ENCODE results near the gene COX6B1.
"Not testable (repeated sequence)": the region's sequence is repeated elsewhere in the genome, so short reads cannot be mapped to it uniquely, and the experiment has no call there.

Gene COX6B1

DNA sequence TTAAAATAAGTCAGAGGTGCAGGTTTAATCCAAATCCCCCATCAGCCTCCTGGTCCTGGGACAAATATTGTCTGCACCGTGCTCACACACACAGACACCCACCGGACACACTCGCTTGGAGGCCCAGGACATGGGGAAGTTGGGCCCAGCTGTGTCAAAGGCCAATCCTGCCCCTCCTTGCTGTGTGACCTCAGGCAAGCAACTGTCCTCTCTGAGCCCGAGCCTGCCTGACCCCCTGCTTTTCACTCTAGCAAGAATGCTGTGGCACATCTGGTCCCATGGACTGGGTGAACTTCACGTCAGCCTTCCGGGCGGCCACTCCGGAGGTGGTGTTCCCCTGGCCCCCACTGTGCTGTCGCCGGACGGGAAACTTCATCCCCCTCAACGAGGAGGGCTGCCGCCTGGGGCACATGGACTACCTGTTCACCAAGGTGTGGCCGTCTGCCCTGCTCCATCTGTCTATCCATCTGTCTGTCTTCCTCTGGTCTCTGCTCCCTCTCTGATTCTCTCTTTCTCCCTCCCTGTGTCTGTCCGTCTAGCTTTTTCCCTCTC lies 27.5 kb downstream of the COX6B1 start:
- H3K27ac ChIP-seq (ENCODE audit: low read length), result no peak overlapping the region
- DNase-seq, result no peak
- no peaks in the 10 kb centered on the region for H3K36me3 ChIP-seq (ENCODE audit: insufficient read depth, low read length)
- no peak overlapping the region for H3K9ac ChIP-seq (ENCODE audit: low read depth, low read length)
- ATAC-seq (ENCODE audit: insufficient read depth, low read depth), result no peak
- TF ChIP-seq, protein P1, sequence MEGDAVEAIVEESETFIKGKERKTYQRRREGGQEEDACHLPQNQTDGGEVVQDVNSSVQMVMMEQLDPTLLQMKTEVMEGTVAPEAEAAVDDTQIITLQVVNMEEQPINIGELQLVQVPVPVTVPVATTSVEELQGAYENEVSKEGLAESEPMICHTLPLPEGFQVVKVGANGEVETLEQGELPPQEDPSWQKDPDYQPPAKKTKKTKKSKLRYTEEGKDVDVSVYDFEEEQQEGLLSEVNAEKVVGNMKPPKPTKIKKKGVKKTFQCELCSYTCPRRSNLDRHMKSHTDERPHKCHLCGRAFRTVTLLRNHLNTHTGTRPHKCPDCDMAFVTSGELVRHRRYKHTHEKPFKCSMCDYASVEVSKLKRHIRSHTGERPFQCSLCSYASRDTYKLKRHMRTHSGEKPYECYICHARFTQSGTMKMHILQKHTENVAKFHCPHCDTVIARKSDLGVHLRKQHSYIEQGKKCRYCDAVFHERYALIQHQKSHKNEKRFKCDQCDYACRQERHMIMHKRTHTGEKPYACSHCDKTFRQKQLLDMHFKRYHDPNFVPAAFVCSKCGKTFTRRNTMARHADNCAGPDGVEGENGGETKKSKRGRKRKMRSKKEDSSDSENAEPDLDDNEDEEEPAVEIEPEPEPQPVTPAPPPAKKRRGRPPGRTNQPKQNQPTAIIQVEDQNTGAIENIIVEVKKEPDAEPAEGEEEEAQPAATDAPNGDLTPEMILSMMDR (IDR thresholded peaks at IDR 0.05; ENCODE audit: borderline replicate concordance, extremely low read depth, low read length, poor library complexity, severe bottlenecking), result no peak
- TF ChIP-seq EZH2 (IDR thresholded peaks at IDR 0.05; ENCODE audit: borderline replicate concordance, low read depth, low read length, severe bottlenecking), result no peak
- no peaks in the 10 kb centered on the region for H4K20me1 ChIP-seq (ENCODE audit: insufficient read depth, low read length)
- no peak overlapping the region for H3K4me3 ChIP-seq (ENCODE audit: low read depth in 1 of 2, low read length in 2 of 2)
- H3K79me2 ChIP-seq (ENCODE audit: insufficient read depth, low read length), result no peaks in the 10 kb centered on the region
- H3K27me3 ChIP-seq (ENCODE audit: insufficient read depth, low read length, poor library complexity), result no peaks in the 10 kb centered on the region
- no peaks in the 10 kb centered on the region for H3K4me1 ChIP-seq (ENCODE audit: insufficient read depth, low read length)
- no peak overlapping the region for H2AFZ ChIP-seq (ENCODE audit: low read depth, low read length)
- H3K4me2 ChIP-seq (ENCODE audit: insufficient read depth, low read length), result no peak overlapping the region
- no peaks in the 10 kb centered on the region for H3K9me3 ChIP-seq (ENCODE audit: insufficient read depth, low read length, severe bottlenecking)

DNA sequence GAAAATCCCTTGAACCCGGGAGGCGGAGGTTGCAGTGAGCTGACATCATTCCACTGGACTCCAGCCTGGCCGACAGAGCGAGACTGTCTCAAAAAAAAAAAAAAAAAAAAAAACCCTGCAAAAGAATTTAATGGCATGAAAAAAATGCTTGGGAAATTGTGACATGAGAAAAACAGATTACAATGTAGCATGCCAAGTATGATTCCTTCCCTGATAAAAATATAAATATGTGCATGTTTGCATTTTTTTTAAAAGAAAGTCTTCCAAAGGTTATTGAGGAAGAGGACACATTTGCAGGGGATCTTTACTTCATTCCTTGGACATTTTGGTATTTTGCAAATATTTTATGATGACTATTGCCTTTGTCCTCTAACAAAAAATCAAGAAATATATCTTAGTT lies 41.7 kb downstream of the COX6B1 start:
- peaks cover 8% of the 10 kb centered on the region for H3K4me1 ChIP-seq (ENCODE audit: insufficient read depth, low read length)
- ATAC-seq (ENCODE audit: insufficient read depth, low read depth), result no peak
- H3K79me2 ChIP-seq (ENCODE audit: insufficient read depth, low read length), result no peaks in the 10 kb centered on the region
- H3K36me3 ChIP-seq (ENCODE audit: insufficient read depth, low read length), result no peaks in the 10 kb centered on the region
- H3K4me2 ChIP-seq (ENCODE audit: insufficient read depth, low read length), result no peak overlapping the region
- H3K27ac ChIP-seq (ENCODE audit: low read length), result no peak overlapping the region
- no peak for DNase-seq
- TF ChIP-seq, protein P1 (IDR thresholded peaks at IDR 0.05; ENCODE audit: borderline replicate concordance, extremely low read depth, low read length, poor library complexity, severe bottlenecking), result no peak
- no peak for TF ChIP-seq EZH2 (IDR thresholded peaks at IDR 0.05; ENCODE audit: borderline replicate concordance, low read depth, low read length, severe bottlenecking)
- no peak overlapping the region for H2AFZ ChIP-seq (ENCODE audit: low read depth, low read length)
- H4K20me1 ChIP-seq (ENCODE audit: insufficient read depth, low read length), result no peaks in the 10 kb centered on the region
- H3K27me3 ChIP-seq (ENCODE audit: insufficient read depth, low read length, poor library complexity), result no peaks in the 10 kb centered on the region
- no peak overlapping the region for H3K4me3 ChIP-seq (ENCODE audit: low read depth in 1 of 2, low read length in 2 of 2)
- no peaks in the 10 kb centered on the region for H3K9me3 ChIP-seq (ENCODE audit: insufficient read depth, low read length, severe bottlenecking)
- no peak overlapping the region for H3K9ac ChIP-seq (ENCODE audit: low read depth, low read length)

DNA sequence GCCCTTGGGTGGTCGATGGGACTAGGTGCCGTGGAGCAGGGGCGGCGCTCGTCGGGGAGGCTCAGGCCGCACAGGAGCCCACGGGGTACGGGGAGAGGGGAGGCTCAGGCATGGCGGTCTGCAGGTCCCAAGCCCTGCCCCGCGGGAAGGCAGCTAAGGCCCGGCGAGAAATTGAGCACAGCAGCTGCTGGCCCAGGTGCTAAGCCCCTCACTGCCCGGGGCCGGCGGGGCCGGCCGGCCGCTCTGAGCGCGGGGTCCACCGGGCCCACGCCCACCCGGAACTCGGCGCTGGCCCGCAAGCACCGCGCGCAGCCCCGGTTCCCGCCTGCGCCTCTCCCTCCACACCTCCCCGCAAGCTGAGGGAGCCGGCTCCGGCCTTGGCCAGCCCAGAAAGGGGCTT lies 43.0 kb downstream of the COX6B1 start:
- not testable (repeated sequence) for H3K27ac ChIP-seq (ENCODE audit: low read length); H4K20me1 ChIP-seq (ENCODE audit: insufficient read depth, low read length)

DNA sequence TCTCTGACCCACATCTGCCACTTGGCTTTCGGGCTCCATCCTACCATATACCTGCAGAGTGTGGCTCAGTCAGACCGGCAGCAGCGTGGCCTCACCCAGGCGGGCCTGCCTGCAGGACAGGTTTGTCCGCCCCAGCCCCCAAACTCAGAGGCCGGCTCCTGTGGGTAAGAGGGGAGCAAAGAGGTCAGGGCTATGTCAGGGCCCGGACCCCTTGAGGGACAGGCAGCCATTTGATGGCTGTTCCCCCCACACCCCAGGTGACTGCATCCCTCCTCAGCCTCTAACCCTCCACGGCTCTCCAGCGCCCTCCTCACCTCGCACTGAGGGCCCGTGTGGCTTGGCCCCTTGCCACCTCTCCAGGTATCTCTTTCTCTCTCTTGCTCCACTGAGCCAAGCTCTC lies 43.9 kb downstream of the COX6B1 start:
- Histone ChIP-seq H3K9ac (ENCODE audit: low read depth, low read length) (no peak overlapping the region), H3K4me1 (ENCODE audit: insufficient read depth, low read length) (peaks cover 8% of the 10 kb centered on the region), H3K9me3 (ENCODE audit: insufficient read depth, low read length, severe bottlenecking) (no peaks in the 10 kb centered on the region), H3K36me3 (ENCODE audit: insufficient read depth, low read length) (no peaks in the 10 kb centered on the region), H3K4me3 (ENCODE audit: low read depth in 1 of 2, low read length in 2 of 2) (no peak overlapping the region), H3K27ac (ENCODE audit: low read length) (no peak overlapping the region), H4K20me1 (ENCODE audit: insufficient read depth, low read length) (no peaks in the 10 kb centered on the region), H3K27me3 (ENCODE audit: insufficient read depth, low read length, poor library complexity) (no peaks in the 10 kb centered on the region), H2AFZ (ENCODE audit: low read depth, low read length) (no peak overlapping the region), H3K4me2 (ENCODE audit: insufficient read depth, low read length) (no peak overlapping the region), H3K79me2 (ENCODE audit: insufficient read depth, low read length) (no peaks in the 10 kb centered on the region)
- DNase-seq (no peak), ATAC-seq (ENCODE audit: insufficient read depth, low read depth) (no peak)
- TF ChIP-seq, protein P1 (IDR thresholded peaks at IDR 0.05; ENCODE audit: borderline replicate concordance, extremely low read depth, low read length, poor library complexity, severe bottlenecking), result no peak
- TF ChIP-seq EZH2 (IDR thresholded peaks at IDR 0.05; ENCODE audit: borderline replicate concordance, low read depth, low read length, severe bottlenecking), result no peak

More for the DNA sequence above, 43.0 kb downstream of the COX6B1 start:
- H2AFZ ChIP-seq (ENCODE audit: low read depth, low read length); ATAC-seq (ENCODE audit: insufficient read depth, low read depth); H3K79me2 ChIP-seq (ENCODE audit: insufficient read depth, low read length); H3K4me3 ChIP-seq (ENCODE audit: low read depth in 1 of 2, low read length in 2 of 2); H3K9me3 ChIP-seq (ENCODE audit: insufficient read depth, low read length, severe bottlenecking); DNase-seq; H3K27me3 ChIP-seq (ENCODE audit: insufficient read depth, low read length, poor library complexity); H3K9ac ChIP-seq (ENCODE audit: low read depth, low read length); H3K36me3 ChIP-seq (ENCODE audit: insufficient read depth, low read length); H3K4me2 ChIP-seq (ENCODE audit: insufficient read depth, low read length); H3K4me1 ChIP-seq (ENCODE audit: insufficient read depth, low read length): not testable (repeated sequence)

Measured in DND-41 (cell line).